Endometrial microvascular endothelial cells (primary cell): ENCODE data around the gene DLAT. TPM values are rescaled to one million over a fixed set of nuclear protein-coding genes. Genes with fewer than 3 reads are reported as not detected.
"Not testable (repeated sequence)": the region's sequence is repeated elsewhere in the genome, so short reads cannot be mapped to it uniquely, and the experiment has no call there.

Experiments used
- in situ Hi-C: cut with HindIII; loops from 2 replicates; pipeline ENCODE4 v1.10.0; 2017; ENCODE audit warnings: low sequenced_read_pairs, low pct_unique_long_range_greater_than_20kb; ENCODE audit errors: inconsistent ontology term
- total RNA-seq: library from RNA; depleted of rRNA; stranded (reverse); fragments of >200 nt; gene quantifications from one replicate; pipeline ENCODE4 v1.2.3, GENCODE V29; 2015; ENCODE audit errors: inconsistent ontology term

Gene DLAT
- total RNA-seq, 1 donor from 2014 or later, result 50.4 TPM

- in situ Hi-C loops, result no loop called here
These were observed 22.6 kb upstream of the DLAT start for GRCh38 chr11:112002491-112003216.

GRCh38 chr11:112004389-112004788 is 20.8 kb upstream of the DLAT start:
- in situ Hi-C loops, result no loop called here

- in situ Hi-C loops, result no loop called here
These were observed 19.6 kb upstream of the DLAT start for GRCh38 chr11:112005422-112006094.

- in situ Hi-C loops, result not testable (repeated sequence)
These were observed 19.1 kb upstream of the DLAT start for GRCh38 chr11:112006095-112006441.

- in situ Hi-C loops, result not testable (repeated sequence)
These were observed 13.8 kb upstream of the DLAT start for GRCh38 chr11:112011451-112011850.

GRCh38 chr11:112012874-112013273 is 12.3 kb upstream of the DLAT start:
- in situ Hi-C loops, result no loop called here

GRCh38 chr11:112013497-112014164 is 11.6 kb upstream of the DLAT start:
- in situ Hi-C loops, result no loop called here

GRCh38 chr11:112016088-112016764 is 9.0 kb upstream of the DLAT start:
- in situ Hi-C loops, result no loop called here

- in situ Hi-C loops, result no loop called here
These were observed 8.3 kb upstream of the DLAT start for GRCh38 chr11:112016765-112017376.

GRCh38 chr11:112017538-112017937 is 7.7 kb upstream of the DLAT start:
- in situ Hi-C loops, result no loop called here

GRCh38 chr11:112019066-112019465 is 6.1 kb upstream of the DLAT start:
- in situ Hi-C loops, result no loop called here

GRCh38 chr11:112023104-112023503 is 2.1 kb upstream of the DLAT start:
- in situ Hi-C loops, result no loop called here

GRCh38 chr11:112024178-112024772 is 933 bp upstream of the DLAT start:
- in situ Hi-C loops, result no loop called here

GRCh38 chr11:112025707-112026106 is 499 bp downstream of the DLAT start:
- in situ Hi-C loops, result no loop called here

- in situ Hi-C loops, result not testable (repeated sequence)
These were observed 1.7 kb downstream of the DLAT start for GRCh38 chr11:112026784-112027410.

GRCh38 chr11:112029460-112029859 is 4.3 kb downstream of the DLAT start:
- in situ Hi-C loops, result no loop called here

GRCh38 chr11:112033902-112034301 is 8.7 kb downstream of the DLAT start:
- in situ Hi-C loops, result no loop called here

- in situ Hi-C loops, result no loop called here
These were observed 12.3 kb downstream of the DLAT start for GRCh38 chr11:112037527-112037926.
